ENCODE results near the gene WNT2B. TPM values are rescaled to one million over a fixed set of nuclear protein-coding genes. Genes with fewer than 3 reads are reported as not detected.

The WNT2B gene
- total RNA-seq, 1 donor from 2014 or later, result 1.2 TPM

- intact Hi-C loops (cut with DNase I), result loop anchor here (10.0 kb wide), 2 partner anchors 112 to 212 kb away; partner anchors contain the start of genes CAPZA1, PPM1J and ST7L
- DNase-seq, result no peak
- ATAC-seq (ENCODE audit: poor library complexity), result peak; percentile 23
These were observed 5.9 kb upstream of the WNT2B start for GRCh38 chr1:112502826-112503225.

- DNase-seq, result no peak
- intact Hi-C loops (cut with DNase I), result loop anchor here (10.0 kb wide), 2 partner anchors 111 to 211 kb away; partner anchors contain the start of genes CAPZA1, PPM1J and ST7L
- no peak for ATAC-seq (ENCODE audit: poor library complexity)
These were observed 4.6 kb upstream of the WNT2B start for GRCh38 chr1:112504001-112504660.

- intact Hi-C loops (cut with DNase I), result loop anchor here (10.0 kb wide), 2 partner anchors 110 to 210 kb away; partner anchors contain the start of genes CAPZA1, PPM1J and ST7L
- DNase-seq (no peak), ATAC-seq (ENCODE audit: poor library complexity) (no peak)
These were observed 3.9 kb upstream of the WNT2B start for GRCh38 chr1:112504661-112505399.

GRCh38 chr1:112505400-112505785, 3.4 kb upstream of the WNT2B start:
- intact Hi-C loops (cut with DNase I), result loop anchor here (10.0 kb wide), 2 partner anchors 109 to 209 kb away; partner anchors contain the start of genes CAPZA1, PPM1J and ST7L
- ATAC-seq (ENCODE audit: poor library complexity) (no peak), DNase-seq (no peak)

- ATAC-seq (ENCODE audit: poor library complexity), result no peak
- intact Hi-C loops (cut with DNase I), result loop anchor here (10.0 kb wide), 2 partner anchors 109 to 209 kb away; partner anchors contain the start of genes CAPZA1, PPM1J and ST7L
- DNase-seq, result no peak
These were observed 2.9 kb upstream of the WNT2B start for GRCh38 chr1:112505878-112506277.

GRCh38 chr1:112506306-112506705, 2.5 kb upstream of the WNT2B start:
- DNase-seq (no peak), ATAC-seq (ENCODE audit: poor library complexity) (no peak)
- intact Hi-C loops (cut with DNase I), result loop anchor here (10.0 kb wide), 2 partner anchors 108 to 208 kb away; partner anchors contain the start of genes CAPZA1, PPM1J and ST7L

- intact Hi-C loops (cut with DNase I), result loop anchor here (10.0 kb wide), 2 partner anchors 108 to 208 kb away; partner anchors contain the start of genes CAPZA1, PPM1J and ST7L
- DNase-seq (no peak), ATAC-seq (ENCODE audit: poor library complexity) (no peak)
These were observed 2.0 kb upstream of the WNT2B start for GRCh38 chr1:112506731-112507130.

- ATAC-seq (ENCODE audit: poor library complexity) (no peak), DNase-seq (no peak)
- intact Hi-C loops (cut with DNase I), result loop anchor here (10.0 kb wide), 2 partner anchors 107 to 207 kb away; partner anchors contain the start of genes CAPZA1, PPM1J and ST7L
These were observed 1.4 kb upstream of the WNT2B start for GRCh38 chr1:112507336-112507735.

- ATAC-seq (ENCODE audit: poor library complexity) (no peak), DNase-seq (no peak)
- intact Hi-C loops (cut with DNase I), result loop anchor here (10.0 kb wide), 2 partner anchors 107 to 207 kb away; partner anchors contain the start of genes CAPZA1, PPM1J and ST7L
These were observed 866 bp upstream of the WNT2B start for GRCh38 chr1:112507921-112508277.

GRCh38 chr1:112509005-112509659, 367 bp downstream of the WNT2B start:
- intact Hi-C loops (cut with DNase I), result loop anchor here (10.0 kb wide), 2 partner anchors 106 to 206 kb away; partner anchors contain the start of genes CAPZA1, PPM1J and ST7L
- no peak for ATAC-seq (ENCODE audit: poor library complexity)
- DNase-seq, result no peak

GRCh38 chr1:112509660-112510178, 954 bp downstream of the WNT2B start:
- intact Hi-C loops (cut with DNase I), result loop anchor here (10.0 kb wide), 2 partner anchors 105 to 205 kb away; partner anchors contain the start of genes CAPZA1, PPM1J and ST7L
- no peak for DNase-seq
- ATAC-seq (ENCODE audit: poor library complexity), result no peak

- ATAC-seq (ENCODE audit: poor library complexity) (no peak), DNase-seq (no peak)
- intact Hi-C loops (cut with DNase I), result no loop called here
These were observed 1.6 kb downstream of the WNT2B start for GRCh38 chr1:112510340-112510739.

GRCh38 chr1:112511897-112512296, 3.1 kb downstream of the WNT2B start:
- intact Hi-C loops (cut with DNase I), result no loop called here
- DNase-seq (no peak), ATAC-seq (ENCODE audit: poor library complexity) (no peak)

- intact Hi-C loops (cut with DNase I), result no loop called here
- ATAC-seq (ENCODE audit: poor library complexity) (no peak), DNase-seq (no peak)
These were observed 4.5 kb downstream of the WNT2B start for GRCh38 chr1:112513112-112513870.

GRCh38 chr1:112514901-112515300, 6.1 kb downstream of the WNT2B start:
- intact Hi-C loops (cut with DNase I), result no loop called here

GRCh38 chr1:112515311-112516009, 6.7 kb downstream of the WNT2B start:
- ATAC-seq (ENCODE audit: poor library complexity) (no peak), DNase-seq (no peak)
- intact Hi-C loops (cut with DNase I), result no loop called here

More at GRCh38 chr1:112514901-112515300, 6.1 kb downstream of the WNT2B start:
- no peak for DNase-seq
- no peak for ATAC-seq (ENCODE audit: poor library complexity)

- intact Hi-C loops (cut with DNase I), result no loop called here
- no peak for DNase-seq
- ATAC-seq (ENCODE audit: poor library complexity), result no peak
These were observed 7.4 kb downstream of the WNT2B start for GRCh38 chr1:112516141-112516540.
